ENCODE data around the gene CRB2. TPM values are rescaled to one million over a fixed set of nuclear protein-coding genes. Genes with fewer than 3 reads are reported as not detected.

The CRB2 gene
- total and polyA plus RNA-seq, 2 donors (not counting 3 experiments of a cell fraction or from before 2014, with no cell fraction given) = not detected

DNA sequence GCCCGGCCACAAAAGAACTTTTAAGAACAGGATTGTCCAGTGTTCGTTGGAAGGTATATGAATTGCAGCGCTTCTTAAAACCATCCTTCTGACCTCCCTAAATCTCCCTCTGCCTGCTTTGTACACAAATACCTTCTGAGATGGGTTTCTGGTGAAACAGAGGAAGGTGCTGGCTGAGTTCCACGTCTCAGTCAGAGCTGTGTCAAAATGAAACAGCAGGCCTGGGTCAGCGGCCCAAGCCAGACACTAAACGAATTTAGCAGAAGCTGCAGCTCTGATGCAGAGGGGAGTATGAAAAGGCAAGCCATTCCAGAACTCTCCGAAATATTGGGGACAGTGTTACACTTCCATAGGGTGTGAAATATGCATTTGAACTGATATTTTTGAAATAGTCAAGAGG lies 37.8 kb upstream of the CRB2 start:
- no peaks in the 10 kb centered on the region for H3K9me3 ChIP-seq (replicated peaks; ENCODE audit: control insufficient read depth, insufficient read depth, low read length)
- H3K27me3 ChIP-seq (ENCODE audit: control insufficient read depth in 2 of 2, insufficient read depth in 2 of 2, low read length in 2 of 2) = no peaks in the 10 kb centered on the region
- H3K4me3 ChIP-seq (replicated peaks in 1 of 3; ENCODE audit: insufficient read depth in 1 of 3, low read depth in 1 of 3, low read length in 3 of 3) = no peak overlapping the region
- H3K4me2 ChIP-seq (ENCODE audit: insufficient read depth, low read length) = no peak overlapping the region
- H2AFZ ChIP-seq (ENCODE audit: low read depth, low read length) = no peak overlapping the region
- H3K9me1 ChIP-seq (replicated peaks; ENCODE audit: control insufficient read depth, extremely low read depth, insufficient read depth, low read length) = no peaks in the 10 kb centered on the region
- TF ChIP-seq JUN (IDR thresholded peaks at IDR 0.05; ENCODE audit: borderline replicate concordance, insufficient read depth, insufficient read length, low read depth) = no peak
- TF ChIP-seq, protein P1, sequence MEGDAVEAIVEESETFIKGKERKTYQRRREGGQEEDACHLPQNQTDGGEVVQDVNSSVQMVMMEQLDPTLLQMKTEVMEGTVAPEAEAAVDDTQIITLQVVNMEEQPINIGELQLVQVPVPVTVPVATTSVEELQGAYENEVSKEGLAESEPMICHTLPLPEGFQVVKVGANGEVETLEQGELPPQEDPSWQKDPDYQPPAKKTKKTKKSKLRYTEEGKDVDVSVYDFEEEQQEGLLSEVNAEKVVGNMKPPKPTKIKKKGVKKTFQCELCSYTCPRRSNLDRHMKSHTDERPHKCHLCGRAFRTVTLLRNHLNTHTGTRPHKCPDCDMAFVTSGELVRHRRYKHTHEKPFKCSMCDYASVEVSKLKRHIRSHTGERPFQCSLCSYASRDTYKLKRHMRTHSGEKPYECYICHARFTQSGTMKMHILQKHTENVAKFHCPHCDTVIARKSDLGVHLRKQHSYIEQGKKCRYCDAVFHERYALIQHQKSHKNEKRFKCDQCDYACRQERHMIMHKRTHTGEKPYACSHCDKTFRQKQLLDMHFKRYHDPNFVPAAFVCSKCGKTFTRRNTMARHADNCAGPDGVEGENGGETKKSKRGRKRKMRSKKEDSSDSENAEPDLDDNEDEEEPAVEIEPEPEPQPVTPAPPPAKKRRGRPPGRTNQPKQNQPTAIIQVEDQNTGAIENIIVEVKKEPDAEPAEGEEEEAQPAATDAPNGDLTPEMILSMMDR (IDR thresholded peaks at IDR 0.05; ENCODE audit: extremely low read depth in 1 of 2, insufficient read depth in 1 of 2, low read depth in 1 of 2, low read length in 2 of 2) = no peak
- TF ChIP-seq FOS (IDR thresholded peaks at IDR 0.05; ENCODE audit: borderline replicate concordance, insufficient read depth, low read length) = no peak
- no peak for TF ChIP-seq EZH2 (IDR thresholded peaks at IDR 0.05; ENCODE audit: borderline replicate concordance, low read depth, low read length, severe bottlenecking)
- no peak for TF ChIP-seq POLR2A (IDR thresholded peaks at IDR 0.05; ENCODE audit: low read depth, low read length)
- TF ChIP-seq MYC (IDR thresholded peaks at IDR 0.05; ENCODE audit: low read depth, low read length) = no peak
- no peak for TF ChIP-seq POLR2AphosphoS5 (IDR thresholded peaks at IDR 0.05; ENCODE audit: insufficient read depth, low read depth, low read length)
- no peak for TF ChIP-seq GATA2 (IDR thresholded peaks at IDR 0.05; ENCODE audit: insufficient read depth, insufficient read length, low read depth, low read length)
- TF ChIP-seq, protein P2, sequence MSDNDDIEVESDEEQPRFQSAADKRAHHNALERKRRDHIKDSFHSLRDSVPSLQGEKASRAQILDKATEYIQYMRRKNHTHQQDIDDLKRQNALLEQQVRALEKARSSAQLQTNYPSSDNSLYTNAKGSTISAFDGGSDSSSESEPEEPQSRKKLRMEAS (IDR thresholded peaks at IDR 0.05; ENCODE audit: insufficient read depth, insufficient read length) = no peak
- H3K27ac ChIP-seq (ENCODE audit: insufficient read depth, low read depth, low read length) = no peak overlapping the region
- H3K9ac ChIP-seq (replicated peaks; ENCODE audit: extremely low read depth, insufficient read depth, low read length) = no peak overlapping the region
- dilution Hi-C loops (cut with MboI; ENCODE audit: extremely low pct_ligation_motif_present, low sequenced_read_pairs) (no loop called here), intact Hi-C loops (cut with micrococcal nuclease) (no loop called here)
- no peaks in the 10 kb centered on the region for H3K4me1 ChIP-seq (ENCODE audit: control insufficient read depth, extremely low read depth, insufficient read depth, low read length)
- ChIA-PET POLR2A (no interaction called here), CTCF (interaction anchor here (1.1 kb wide), 1 partner anchor 237 kb away, joined by 3 read pairs; no protein-coding TSS in a partner anchor)
- DNase-seq (ENCODE audit: low read depth, low spot score) (no peak), FAIRE-seq (no peak)
- no peaks in the 10 kb centered on the region for H4K20me1 ChIP-seq (replicated peaks; ENCODE audit: control insufficient read depth, extremely low read depth, insufficient read depth, low read length)
- H3K36me3 ChIP-seq (ENCODE audit: control insufficient read depth in 2 of 2, extremely low read depth in 1 of 2, insufficient read depth in 2 of 2, low read length in 2 of 2) = no peaks in the 10 kb centered on the region
- no TSS peak for BruUV-seq (replicated peaks)
- no peaks in the 10 kb centered on the region for H3K79me2 ChIP-seq (ENCODE audit: control insufficient read depth, insufficient read depth, low read length)
